HEK293 (cell line): ENCODE results near the gene VCL.

Experiments
- CTCF ChIA-PET: fragments of 350-600 bp; formaldehyde crosslinking; extraction: SDS; loops from one replicate; lab custom pipeline; 2021; ENCODE audit warnings: antibody characterized with exemption; lab: Yijun Ruan, JAX
- POLR2A ChIA-PET: fragments of 300-600 bp; formaldehyde crosslinking; extraction: SDS; loops from one replicate; lab custom pipeline; 2020; ENCODE audit warnings: antibody characterized with exemption, inconsistent platforms; lab: Yijun Ruan, JAX
- H3K27ac ChIP-seq: fragments of 200-500 bp; sonication (Bioruptor generic); 2 replicates; pipeline ENCODE4 v1.5.1; 2014; ENCODE audit warnings: low read depth, low read length, control low read depth, inconsistent platforms; ENCODE audit errors: extremely low read depth
- H3K36me3 ChIP-seq, 2 experiments: fragments of 200-500 bp in 1 of 2; sonication (Bioruptor generic) in 1 of 2; 1 replicate in 1 of 2; 2 replicates in 1 of 2; pipeline ENCODE4 v1.5.1; 2014 to 2017; ENCODE audit warnings: inconsistent platforms in 2 of 2, low read length in 2 of 2; ENCODE audit not compliant: control insufficient read depth in 2 of 2, insufficient read depth in 1 of 2
- H3K4me1 ChIP-seq: fragments of 200-500 bp; sonication (Bioruptor generic); 2 replicates; pipeline ENCODE4 v1.5.1; 2014; ENCODE audit warnings: mild to moderate bottlenecking, low read length, inconsistent platforms; ENCODE audit not compliant: control insufficient read depth, insufficient read depth
- H3K4me3 ChIP-seq: 2 replicates; pipeline ENCODE4 v1.5.1; 2011; ENCODE audit warnings: low read depth, mild to moderate bottlenecking, control low read depth, low read length, moderate library complexity
- H3K9me3 ChIP-seq: fragments of 200-500 bp; sonication (Bioruptor generic); 2 replicates; pipeline ENCODE4 v1.5.1; 2014; ENCODE audit warnings: low read depth, low read length, inconsistent platforms; ENCODE audit not compliant: control insufficient read depth, insufficient read depth
- ELK4 ChIP-seq: IDR thresholded peaks from 2 replicates; pipeline ENCODE4 v1.6.1; 2011; ENCODE audit warnings: mild to moderate bottlenecking, low read depth, low read length, borderline replicate concordance
- FEZF1 ChIP-seq: fragments of 450-650 bp; formaldehyde crosslinking; IDR thresholded peaks from 2 replicates; pipeline ENCODE4 v1.5.1; 2016; ENCODE audit warnings: missing biosample characterization, missing genetic modification characterization
- INSM2 ChIP-seq: fragments of 450-650 bp; formaldehyde crosslinking; IDR thresholded peaks from 2 replicates; pipeline ENCODE4 v1.5.1; 2016; ENCODE audit warnings: missing biosample characterization, missing genetic modification characterization
- KLF10 ChIP-seq: fragments of 450-650 bp; IDR thresholded peaks from 2 replicates; pipeline ENCODE4 v1.5.1; 2018; ENCODE audit warnings: missing biosample characterization, mild to moderate bottlenecking, missing genetic modification characterization
- KLF9 ChIP-seq: fragments of 450-650 bp; formaldehyde crosslinking; IDR thresholded peaks from 2 replicates; pipeline ENCODE4 v1.5.1; 2016; ENCODE audit warnings: missing biosample characterization, missing genetic modification characterization, low read depth
- RBAK ChIP-seq: fragments of 450-650 bp; formaldehyde crosslinking; IDR thresholded peaks from 2 replicates; pipeline ENCODE4 v1.5.1; 2016; ENCODE audit warnings: missing biosample characterization, missing genetic modification characterization
- ZEB2 ChIP-seq: fragments of 450-650 bp; formaldehyde crosslinking; IDR thresholded peaks from 2 replicates; pipeline ENCODE4 v1.5.1; 2016; ENCODE audit warnings: missing biosample characterization, missing genetic modification characterization
- ZIC2 ChIP-seq: fragments of 450-650 bp; formaldehyde crosslinking; IDR thresholded peaks from 2 replicates; pipeline ENCODE4 v1.5.1; 2016; ENCODE audit warnings: missing biosample characterization, missing genetic modification characterization
- ZNF174 ChIP-seq: fragments of 450-650 bp; formaldehyde crosslinking; IDR thresholded peaks from 2 replicates; pipeline ENCODE4 v1.5.0; 2017; ENCODE audit warnings: missing biosample characterization, mild to moderate bottlenecking, missing genetic modification characterization
- ZNF18 ChIP-seq: fragments of 450-650 bp; formaldehyde crosslinking; IDR thresholded peaks from 2 replicates; pipeline ENCODE4 v1.5.1; 2016; ENCODE audit warnings: missing biosample characterization, missing genetic modification characterization
- ZNF280C ChIP-seq: fragments of 450-650 bp; formaldehyde crosslinking; IDR thresholded peaks from 2 replicates; pipeline ENCODE4 v1.5.1; 2016; ENCODE audit warnings: missing biosample characterization, missing genetic modification characterization
- ZNF280D ChIP-seq: fragments of 450-650 bp; formaldehyde crosslinking; IDR thresholded peaks from 2 replicates; pipeline ENCODE4 v1.5.1; 2016; ENCODE audit warnings: missing biosample characterization, missing genetic modification characterization
- ZNF324 ChIP-seq: fragments of 450-650 bp; formaldehyde crosslinking; IDR thresholded peaks from 2 replicates; pipeline ENCODE4 v1.5.1; 2016; ENCODE audit warnings: missing biosample characterization, missing genetic modification characterization
- ZNF560 ChIP-seq: fragments of 450-650 bp; formaldehyde crosslinking; IDR thresholded peaks from 2 replicates; pipeline ENCODE4 v1.5.1; 2017; ENCODE audit warnings: missing biosample characterization, missing genetic modification characterization, borderline replicate concordance
- ZNF623 ChIP-seq: fragments of 450-650 bp; formaldehyde crosslinking; IDR thresholded peaks from 2 replicates; pipeline ENCODE4 v1.5.1; 2016; ENCODE audit warnings: missing biosample characterization, missing genetic modification characterization
- ZNF664 ChIP-seq: fragments of 450-650 bp; formaldehyde crosslinking; IDR thresholded peaks from 2 replicates; pipeline ENCODE4 v1.5.1; 2016; ENCODE audit warnings: missing biosample characterization, missing genetic modification characterization
- ZNF776 ChIP-seq: fragments of 450-650 bp; formaldehyde crosslinking; IDR thresholded peaks from 2 replicates; pipeline ENCODE4 v1.5.0; 2017; ENCODE audit warnings: missing biosample characterization, missing genetic modification characterization, borderline replicate concordance
- ZNF792 ChIP-seq: fragments of 450-650 bp; formaldehyde crosslinking; IDR thresholded peaks from 2 replicates; pipeline ENCODE4 v1.5.1; 2016; ENCODE audit warnings: missing biosample characterization, missing genetic modification characterization
- ZNF837 ChIP-seq: fragments of 450-650 bp; formaldehyde crosslinking; IDR thresholded peaks from 2 replicates; pipeline ENCODE4 v1.5.1; 2016; ENCODE audit warnings: missing biosample characterization, missing genetic modification characterization

Gene VCL

GRCh38 chr10:74097776-74098175 lies 99.9 kb downstream of the VCL start:
- H3K36me3 ChIP-seq, result peaks cover 35 to 90% of the 10 kb centered on the region in 2 experiments
- no peak for TF ChIP-seq ZNF324
- no peak for TF ChIP-seq KLF9 (tag by site-specific recombination)
- TF ChIP-seq ZNF174 (tag by site-specific recombination), result no peak
- no peak for TF ChIP-seq ZNF560 (tag by site-specific recombination)
- no peak for TF ChIP-seq ZEB2 (tag by site-specific recombination)
- TF ChIP-seq ZNF623 (tag by site-specific recombination), result no peak
- no peak for TF ChIP-seq ZNF280C (tag by site-specific recombination)
- no peak for TF ChIP-seq RBAK (tag by site-specific recombination)
- TF ChIP-seq ZNF792, result no peak
- TF ChIP-seq ZNF837 (tag by site-specific recombination), result no peak
- TF ChIP-seq ELK4, result no peak
- TF ChIP-seq ZNF280D (tag by site-specific recombination), result no peak
- TF ChIP-seq ZNF18 (tag by site-specific recombination), result no peak
- POLR2A ChIA-PET, result no interaction called here

GRCh38 chr10:74099420-74099819 lies 101.5 kb downstream of the VCL start:
- no peak for TF ChIP-seq INSM2 (tag by site-specific recombination)
- TF ChIP-seq KLF10 (tag by site-specific recombination), result no peak
- TF ChIP-seq ZNF776 (tag by site-specific recombination), result no peak
- no peak for TF ChIP-seq ZIC2 (tag by site-specific recombination)
- TF ChIP-seq ZNF664 (tag by site-specific recombination), result peak; percentile 46; the same call in 1 of the 2 replicates
- no peak for TF ChIP-seq FEZF1
- H3K36me3 ChIP-seq, result peaks cover 27 to 89% of the 10 kb centered on the region in 2 experiments
- H3K4me3 ChIP-seq, result no peak overlapping the region
- no peak overlapping the region for H3K27ac ChIP-seq
- POLR2A ChIA-PET, result no interaction called here
- H3K9me3 ChIP-seq, result no peaks in the 10 kb centered on the region
- CTCF ChIA-PET, result interaction anchor here (0.6 to 1.7 kb wide), 5 partner anchors 17 to 296 kb away, joined by 3 to 7 read pairs (median 3); no protein-coding TSS in a partner anchor
- H3K4me1 ChIP-seq, result no peaks in the 10 kb centered on the region

More at GRCh38 chr10:74097776-74098175, 99.9 kb downstream of the VCL start:
- Histone ChIP-seq H3K4me1 (no peaks in the 10 kb centered on the region), H3K27ac (no peak overlapping the region), H3K9me3 (no peaks in the 10 kb centered on the region), H3K4me3 (no peak overlapping the region)
- CTCF ChIA-PET, result interaction anchor here (1.1 kb wide), 1 partner anchor 212 kb away, joined by 3 read pairs; no protein-coding TSS in a partner anchor
